GM13976 (cell line): ENCODE measurements around the gene DGKE.

Experiments
- DNase-seq: peaks from one replicate; pipeline ENCODE4 v3.0.0; 2012; ENCODE audit warnings: low spot score
- CTCF ChIP-seq: IDR thresholded peaks from 2 replicates; pipeline ENCODE4 v1.5.1; 2012; ENCODE audit warnings: borderline replicate concordance, mild to moderate bottlenecking; ENCODE audit not compliant: insufficient read depth; ENCODE audit errors: extremely low read depth, missing control alignments, control extremely low read depth
- in situ Hi-C: fragments of 300-500 bp; cut with MboI; formaldehyde crosslinking; loops from one replicate; pipeline ENCODE4 v1.12.0; 2022; ENCODE audit warnings: low sequenced_read_pairs, mixed read lengths, inconsistent platforms; ENCODE audit not compliant: unreplicated experiment

Gene DGKE

GRCh38 chr17:56804454-56804853, 29.5 kb upstream of the DGKE start:
- DNase-seq: no peak
- no peak for TF ChIP-seq CTCF
- in situ Hi-C loops: no loop called here

- no peak for TF ChIP-seq CTCF
- in situ Hi-C loops: no loop called here
- no peak for DNase-seq
Observed at GRCh38 chr17:56806949-56807348, 27.0 kb upstream of the DGKE start.

- no peak for DNase-seq
- in situ Hi-C loops: no loop called here
- TF ChIP-seq CTCF: no peak
Observed at GRCh38 chr17:56807723-56808122, 26.2 kb upstream of the DGKE start.

- TF ChIP-seq CTCF: no peak
- in situ Hi-C loops: no loop called here
- no peak for DNase-seq
Observed at GRCh38 chr17:56808503-56808902, 25.4 kb upstream of the DGKE start.

DNA sequence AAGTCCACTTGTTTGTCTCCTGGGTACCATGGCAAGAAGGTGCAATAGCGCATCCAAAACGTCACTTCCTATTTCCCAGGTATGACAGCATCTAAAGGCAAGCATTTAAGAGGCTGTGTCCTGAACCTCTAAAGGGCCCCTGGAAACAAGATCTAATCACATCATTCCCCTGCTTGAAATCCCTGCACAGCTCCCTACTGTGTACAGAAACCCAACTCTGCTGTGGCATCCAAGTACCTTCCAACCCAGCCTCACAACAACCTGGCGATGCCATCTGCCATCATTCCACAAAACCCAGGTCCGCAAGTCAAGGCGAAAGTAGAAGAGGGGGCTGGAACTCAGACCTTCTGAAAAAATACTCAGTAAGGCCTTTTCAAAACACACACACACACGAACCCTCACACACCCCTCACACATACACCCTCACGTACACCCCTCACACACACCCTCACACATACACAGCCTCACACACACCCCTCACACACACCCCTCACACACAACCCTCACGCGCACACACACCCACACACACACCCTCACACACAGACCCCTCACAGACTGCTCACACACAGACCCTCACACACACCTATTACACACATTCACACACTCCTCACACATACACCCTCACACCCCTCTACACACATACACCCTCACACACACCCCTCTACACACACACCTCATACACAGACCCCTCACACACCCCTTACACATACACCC, 24.7 kb upstream of the DGKE start:
- in situ Hi-C loops: no loop called here
- DNase-seq: no peak
- no peak for TF ChIP-seq CTCF

DNA sequence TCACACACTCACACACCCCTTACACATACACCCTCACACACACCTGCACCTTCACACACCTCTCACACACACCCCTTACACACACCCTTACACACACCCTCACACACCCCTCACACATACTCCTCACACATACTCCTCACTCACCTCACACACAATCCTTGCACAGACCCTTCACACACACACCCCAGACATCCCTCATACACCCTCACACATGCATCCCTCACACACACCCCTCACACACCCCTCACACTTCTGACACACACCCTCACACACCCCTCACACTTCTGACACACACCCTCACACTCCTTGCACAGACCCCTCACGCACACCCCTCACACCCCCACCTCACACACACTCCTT, 24.2 kb upstream of the DGKE start:
- DNase-seq: no peak
- in situ Hi-C loops: loop anchor here (10.0 kb wide), 1 partner anchor 125 kb away; no protein-coding TSS in a partner anchor
- no peak for TF ChIP-seq CTCF
